Pons (tissue), 1 donor: ENCODE results near the gene KIAA0753.

Experiments used
- DNase-seq: peaks from one replicate; pipeline ENCODE4 v3.0.0-alpha.2; 2016; ENCODE audit warnings: low spot score

The KIAA0753 gene

DNA sequence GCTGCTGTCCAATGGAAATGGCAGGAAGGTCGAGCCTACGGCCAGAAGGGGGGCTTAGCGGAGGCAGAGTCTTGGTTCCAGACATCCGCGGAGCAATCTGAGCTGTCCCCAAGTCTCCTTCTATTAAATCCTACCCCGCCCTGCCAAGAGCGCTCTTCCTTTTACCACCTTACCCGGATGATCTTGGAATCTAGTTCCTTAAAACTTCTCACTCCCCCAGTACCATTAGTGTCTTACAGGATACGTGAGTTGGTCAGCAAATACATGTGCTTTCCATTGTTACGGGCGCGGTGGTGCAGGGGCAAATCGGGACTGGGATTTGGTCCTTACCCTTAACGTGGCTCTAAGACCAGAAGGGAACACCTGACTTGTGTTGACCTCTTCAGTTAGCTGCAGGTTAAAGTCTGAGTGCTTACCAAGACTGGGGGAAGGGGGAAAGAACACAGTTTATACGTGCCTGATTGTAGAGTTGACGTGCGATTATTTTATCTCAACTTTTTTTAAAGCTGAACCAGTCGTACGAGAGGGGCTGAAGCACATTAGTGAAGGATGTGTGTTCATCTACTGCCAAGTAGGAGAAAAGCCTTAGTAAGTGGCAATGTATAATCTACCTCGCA is 844 bp upstream of the KIAA0753 start:
- peak; percentile 35 for DNase-seq

DNA sequence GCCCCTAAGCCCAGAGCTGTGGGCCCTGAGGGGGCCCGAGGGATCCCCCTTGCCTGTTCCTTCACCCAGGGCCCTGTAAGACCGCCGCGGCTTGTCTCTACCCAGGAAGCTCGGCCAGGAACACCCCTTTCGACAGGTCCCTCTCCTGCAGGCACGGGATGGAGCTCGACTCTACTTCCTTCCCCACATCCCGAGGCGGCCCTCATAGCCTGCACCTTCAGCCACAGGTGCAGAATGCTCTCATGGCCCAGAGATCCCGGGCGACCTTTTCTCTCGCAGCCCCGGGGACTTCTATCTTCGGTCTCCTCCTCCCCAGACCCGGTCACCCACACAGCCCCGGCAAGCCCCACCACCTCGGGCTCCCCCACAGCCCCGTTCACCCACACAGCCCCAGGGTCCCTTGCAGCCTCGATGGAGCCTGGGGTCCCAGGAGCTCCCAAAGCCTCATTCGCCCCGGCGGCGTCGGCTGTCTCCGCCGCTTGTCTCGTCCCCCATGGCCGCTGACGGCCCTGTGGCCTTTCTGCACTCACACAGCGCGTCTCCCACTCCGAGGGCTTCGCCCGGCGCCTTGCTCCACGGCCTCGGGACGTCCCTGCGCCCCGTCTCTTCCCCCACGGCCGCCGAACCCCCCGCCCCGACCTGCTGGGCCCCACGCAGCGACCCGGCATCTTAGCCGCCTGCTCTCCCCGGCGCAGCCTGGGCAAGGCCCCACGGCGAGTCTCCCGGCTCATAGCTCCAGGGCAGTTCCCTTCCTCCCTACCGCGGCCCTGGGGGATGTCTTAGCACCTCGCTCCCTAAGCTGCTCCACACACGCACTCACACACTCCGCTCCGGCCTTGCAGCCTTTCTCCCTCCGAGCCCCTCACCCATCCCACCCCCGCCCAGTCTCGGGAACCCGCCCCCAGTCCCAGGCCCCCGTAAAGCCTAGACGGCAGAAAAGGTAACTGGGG is 650 bp downstream of the KIAA0753 start:
- DNase-seq: no peak

DNA sequence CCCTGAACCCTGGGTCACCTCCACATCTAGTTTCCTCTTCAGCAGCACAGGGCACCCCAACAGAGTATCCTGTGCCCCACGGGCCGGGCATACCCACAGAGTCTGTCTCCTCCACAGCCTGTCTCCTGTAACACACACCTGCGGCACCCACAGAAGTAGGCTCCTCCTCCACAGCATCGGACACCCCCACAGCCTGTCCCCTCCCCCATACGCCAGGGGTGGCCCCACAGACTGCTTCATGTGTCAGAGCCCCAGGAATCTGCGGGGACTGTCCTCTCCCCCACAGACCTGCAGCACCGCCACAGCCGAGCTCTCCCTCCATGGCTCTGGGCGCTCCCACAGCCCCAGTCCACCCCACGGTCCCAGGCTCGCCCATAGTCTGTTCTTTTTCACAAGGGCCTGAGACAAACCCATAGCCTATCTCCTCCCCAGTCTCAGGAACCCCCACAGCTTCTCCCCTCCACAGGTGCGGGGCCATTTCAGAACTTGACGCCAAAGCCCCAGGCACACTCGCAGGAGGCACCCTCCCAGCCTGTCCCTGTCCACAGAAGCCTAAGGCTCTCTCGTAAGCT is 1.4 kb downstream of the KIAA0753 start:
- no peak for DNase-seq

DNA sequence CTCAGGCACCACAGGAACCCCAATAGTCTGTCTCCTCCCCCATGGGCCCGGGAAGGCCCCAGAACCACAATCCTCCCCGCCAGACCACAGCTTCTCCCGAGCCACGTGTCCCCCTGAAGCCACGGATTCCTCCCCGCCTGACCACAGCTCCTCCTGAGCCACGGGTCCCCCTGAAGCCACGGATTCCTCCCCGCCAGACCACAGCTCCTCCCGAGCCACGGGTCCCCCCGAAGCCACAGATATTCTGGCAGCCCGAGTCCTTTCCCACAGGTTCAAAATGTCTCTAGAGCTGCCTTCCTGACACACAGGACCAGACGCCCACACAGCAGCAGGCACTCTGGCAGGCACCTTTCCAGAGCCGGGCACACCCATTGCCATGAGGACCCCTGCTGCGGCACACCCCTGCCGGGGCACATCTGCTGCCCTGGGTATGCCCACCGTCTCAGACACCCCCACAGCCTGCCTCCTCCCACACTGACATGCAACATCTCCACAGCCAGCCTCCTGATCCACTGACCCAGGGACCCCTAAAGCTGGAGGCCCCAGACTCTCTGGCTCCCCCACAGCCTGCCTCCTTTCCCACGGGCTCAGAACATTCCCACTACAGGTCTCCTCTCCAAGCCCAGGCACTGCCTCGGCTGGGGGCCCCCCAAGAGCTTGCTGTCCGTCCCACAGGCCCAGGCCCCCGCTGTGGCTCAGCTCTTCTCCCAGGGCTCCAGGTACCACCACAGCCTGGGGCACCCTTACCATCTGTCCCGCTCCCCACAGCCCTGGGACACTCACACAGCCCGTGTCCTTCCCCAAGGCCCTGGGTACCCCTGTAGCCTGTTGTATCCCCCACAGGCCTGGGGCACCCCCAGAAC is 2.2 kb downstream of the KIAA0753 start:
- DNase-seq: no peak

DNA sequence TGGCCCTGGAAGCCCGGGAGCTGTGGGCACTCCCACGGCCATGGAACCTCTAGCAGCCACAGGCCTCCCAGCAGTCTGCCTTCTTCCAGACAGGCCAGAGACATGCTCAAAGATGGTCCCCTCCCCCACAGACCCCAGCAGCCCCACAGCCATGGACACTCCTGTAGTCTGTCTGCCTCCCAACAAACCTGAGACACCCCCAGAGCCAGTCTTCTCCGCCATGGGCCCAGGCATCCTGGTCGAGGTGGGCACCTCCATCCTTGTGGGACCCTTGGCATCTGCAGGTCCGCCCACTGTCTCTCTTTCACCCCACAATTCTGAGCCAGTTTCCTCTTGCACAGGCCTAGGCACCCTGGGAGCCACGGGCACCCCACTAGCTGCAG is 3.1 kb downstream of the KIAA0753 start:
- DNase-seq: no peak

DNA sequence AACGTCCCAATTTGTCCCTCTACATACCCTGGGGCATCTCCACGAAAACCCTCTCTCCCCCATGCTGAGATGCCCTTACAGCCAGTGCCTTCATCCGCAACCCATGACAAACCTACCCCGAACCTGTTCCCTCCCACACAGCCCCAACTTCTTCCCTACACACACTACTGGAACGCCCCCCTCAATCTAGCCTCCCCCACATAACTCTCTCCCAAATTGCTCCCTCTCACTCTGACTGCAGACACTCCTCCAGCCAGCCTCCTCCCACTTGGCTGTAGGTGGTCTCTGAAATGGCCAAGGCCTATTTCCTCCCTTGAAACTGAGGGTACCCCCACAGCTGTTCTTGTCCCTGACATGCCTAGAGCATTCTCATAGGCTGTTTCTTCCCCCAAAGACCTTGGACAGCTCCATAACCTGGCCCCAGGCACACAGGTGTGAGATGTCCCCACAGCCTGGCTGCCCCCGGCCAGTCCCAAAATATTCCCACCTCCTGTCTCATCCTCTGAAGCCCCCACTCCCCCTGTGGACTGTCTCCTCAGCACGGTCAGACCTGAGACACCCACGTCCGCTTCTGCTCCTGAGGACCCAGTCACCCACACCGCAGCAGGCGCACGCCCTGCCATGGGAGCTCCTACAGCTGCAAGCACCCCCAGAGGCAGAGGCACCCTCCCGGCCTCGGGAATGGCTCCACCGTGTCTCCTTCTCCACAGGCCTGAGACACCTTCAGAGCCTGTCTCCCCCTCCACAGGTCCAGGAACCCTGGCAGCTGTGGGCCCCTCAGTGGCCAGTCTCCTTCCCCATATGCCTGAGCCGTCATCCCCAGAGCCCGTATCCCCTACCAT is 3.7 kb downstream of the KIAA0753 start:
- DNase-seq: no peak

DNA sequence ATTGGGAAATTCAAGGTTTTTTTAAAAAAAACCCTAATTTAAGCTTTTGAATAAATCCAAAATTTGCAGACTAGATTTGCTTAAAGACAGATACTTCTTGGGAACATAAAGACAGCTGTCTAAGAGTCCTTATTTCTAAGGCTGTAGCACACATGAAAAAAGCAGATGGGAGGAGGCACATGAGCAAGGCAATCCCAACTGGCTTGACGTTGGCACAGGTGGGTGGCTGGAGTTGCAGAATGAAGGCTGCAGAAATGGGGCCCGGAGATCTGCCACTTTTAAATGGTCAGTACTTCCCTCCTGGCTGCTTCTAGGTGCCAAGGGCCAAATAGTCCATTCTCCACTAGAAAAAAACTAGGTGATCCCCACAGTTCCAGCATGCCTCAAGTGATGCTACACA is 4.4 kb downstream of the KIAA0753 start:
- DNase-seq: no peak

DNA sequence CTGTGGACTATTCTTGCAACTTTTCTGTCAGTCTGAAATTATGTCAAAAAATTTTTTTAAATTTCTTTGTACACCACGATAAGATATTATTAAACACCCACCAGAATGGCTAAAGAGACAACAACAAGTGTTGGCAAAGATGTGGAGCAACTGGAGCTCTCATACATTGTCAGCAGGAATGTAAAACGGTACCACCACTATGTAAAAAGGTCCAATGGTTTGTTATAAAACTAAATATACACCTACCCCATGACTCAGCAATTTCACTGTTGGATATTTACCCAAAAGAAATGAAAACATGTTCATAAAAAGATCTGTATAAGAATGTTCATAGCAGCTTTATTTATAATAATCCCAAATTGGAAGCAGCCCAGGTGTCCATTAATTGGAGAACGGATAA is 7.2 kb downstream of the KIAA0753 start:
- DNase-seq: no peak

DNA sequence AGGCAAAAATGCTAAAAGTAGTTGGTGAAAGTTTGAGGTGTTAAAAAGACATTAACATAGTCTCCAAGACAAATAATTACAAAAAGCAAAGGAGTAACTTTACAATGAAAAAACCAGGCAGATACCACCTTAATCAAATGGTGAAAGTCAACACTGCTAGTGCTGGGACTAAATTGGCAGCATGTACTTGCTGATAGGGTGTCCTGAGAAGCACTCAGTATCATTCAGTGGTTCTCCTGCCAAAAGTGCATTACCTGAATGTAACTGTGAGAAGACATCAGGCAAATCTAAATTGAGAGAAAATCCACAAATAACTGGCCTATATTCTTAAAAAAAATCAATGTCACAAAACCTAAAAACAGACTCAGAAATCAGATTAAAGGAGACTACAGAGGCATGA is 8.0 kb downstream of the KIAA0753 start:
- DNase-seq: no peak

DNA sequence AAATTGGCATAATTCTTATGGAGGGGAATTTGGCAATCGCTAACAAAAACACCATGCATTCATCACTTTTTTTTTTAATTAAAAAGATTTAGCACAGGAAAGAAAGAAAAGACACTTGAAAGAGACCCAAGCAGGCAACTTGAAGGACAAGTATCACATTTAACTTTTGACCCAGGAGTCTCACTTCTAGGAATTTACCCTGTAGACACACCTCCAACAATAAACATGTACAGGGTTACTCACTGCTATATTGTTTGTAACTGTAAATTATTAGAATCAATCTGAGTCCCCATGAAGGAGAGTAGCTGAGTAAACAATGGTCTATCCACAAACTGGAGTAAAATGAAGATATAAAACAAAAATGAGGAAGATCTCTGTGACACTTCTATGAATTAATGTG is 10.1 kb downstream of the KIAA0753 start:
- DNase-seq: no peak

DNA sequence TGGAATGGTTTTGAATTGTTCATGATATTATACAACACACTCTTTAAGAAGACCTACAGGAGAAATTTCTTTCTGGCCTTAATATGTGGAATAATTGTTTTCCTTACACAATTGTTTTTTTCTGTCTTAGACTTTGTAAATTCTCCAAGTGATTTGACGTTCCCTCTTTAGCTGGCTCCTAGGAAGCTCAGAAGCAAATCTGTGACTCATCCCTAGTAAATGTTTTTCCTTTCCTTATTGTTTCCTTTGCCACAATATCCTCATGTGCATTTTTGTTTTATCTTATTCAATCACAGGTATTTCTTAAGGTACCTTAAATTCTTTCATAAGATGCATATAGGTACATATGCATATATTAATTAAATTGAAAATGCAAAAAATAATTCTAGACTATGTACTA is 13.5 kb downstream of the KIAA0753 start:
- no peak for DNase-seq

DNA sequence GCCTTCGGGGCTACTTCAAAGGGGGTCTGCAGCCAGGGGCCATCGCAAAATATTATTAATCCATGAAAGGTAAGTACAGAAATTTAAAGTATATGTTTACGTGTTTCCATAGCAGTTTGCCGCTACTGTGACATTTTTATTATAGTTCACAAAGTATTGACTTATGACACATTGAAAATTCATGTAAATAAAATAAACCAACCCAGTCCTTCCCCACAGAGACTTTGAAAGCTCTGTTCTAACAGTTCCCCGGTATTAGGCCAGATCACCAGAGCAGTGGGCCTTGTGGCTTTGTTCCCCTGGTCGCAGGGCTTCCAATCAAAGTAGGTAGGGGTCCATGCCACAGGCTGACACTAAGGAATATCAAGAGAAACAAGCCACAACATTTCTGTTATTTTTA is 13.9 kb downstream of the KIAA0753 start:
- no peak for DNase-seq

DNA sequence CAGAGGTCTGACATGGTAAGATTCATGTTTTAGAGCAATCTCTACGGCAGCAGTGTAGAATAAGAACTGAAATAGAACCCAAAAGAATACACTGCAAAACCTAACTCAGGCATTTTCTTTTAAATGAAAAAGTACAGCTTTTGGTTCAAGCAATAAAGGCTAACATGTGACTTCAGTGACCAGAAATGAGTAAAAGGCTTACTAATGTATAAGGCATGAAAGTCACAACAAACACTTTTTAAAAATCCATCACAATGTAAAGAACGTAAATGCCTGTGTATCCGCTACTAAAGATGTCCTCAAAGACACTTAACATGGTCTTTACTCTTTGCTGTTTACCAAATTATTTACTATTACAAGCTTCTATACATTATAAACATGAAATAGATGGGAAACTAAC is 16.6 kb downstream of the KIAA0753 start:
- DNase-seq: no peak

DNA sequence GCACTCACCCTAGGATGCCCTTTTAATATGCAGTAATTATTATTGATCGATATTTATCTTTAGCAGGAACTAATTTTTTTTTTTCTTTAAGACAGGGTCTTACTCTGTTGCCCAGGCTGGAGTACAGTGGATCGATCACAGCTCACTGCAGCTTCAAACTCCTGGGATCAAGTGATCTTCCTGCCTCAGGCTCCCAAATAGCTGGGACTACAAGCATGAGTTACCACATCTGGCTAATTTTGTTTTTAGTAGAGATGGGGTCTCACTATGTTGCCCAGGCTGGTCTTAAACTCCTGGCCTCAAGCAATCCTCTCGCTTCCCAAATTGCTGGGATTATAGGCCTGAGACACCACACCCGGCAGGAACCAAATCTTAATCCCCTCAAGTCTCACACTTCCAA is 29.3 kb downstream of the KIAA0753 start:
- DNase-seq: no peak

DNA sequence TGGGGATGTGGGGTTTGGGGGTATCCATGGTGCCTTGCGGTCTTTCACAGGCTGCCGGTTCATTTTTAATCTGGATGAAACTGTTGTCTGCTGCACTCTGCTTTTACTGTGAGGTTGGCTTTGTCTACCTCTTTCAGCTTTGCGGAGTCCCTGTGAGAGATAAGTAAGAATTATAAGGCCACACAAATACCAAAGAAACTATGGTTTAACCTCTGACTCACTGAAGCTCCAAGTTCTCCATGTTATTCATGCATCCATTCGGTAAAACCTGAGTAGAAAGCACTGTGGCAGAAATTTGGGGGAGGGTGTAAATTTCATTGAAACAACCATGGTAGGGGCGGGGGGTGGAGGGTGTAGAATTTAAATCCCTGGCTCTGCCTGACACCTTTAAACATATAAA is 30.5 kb downstream of the KIAA0753 start:
- DNase-seq: no peak

DNA sequence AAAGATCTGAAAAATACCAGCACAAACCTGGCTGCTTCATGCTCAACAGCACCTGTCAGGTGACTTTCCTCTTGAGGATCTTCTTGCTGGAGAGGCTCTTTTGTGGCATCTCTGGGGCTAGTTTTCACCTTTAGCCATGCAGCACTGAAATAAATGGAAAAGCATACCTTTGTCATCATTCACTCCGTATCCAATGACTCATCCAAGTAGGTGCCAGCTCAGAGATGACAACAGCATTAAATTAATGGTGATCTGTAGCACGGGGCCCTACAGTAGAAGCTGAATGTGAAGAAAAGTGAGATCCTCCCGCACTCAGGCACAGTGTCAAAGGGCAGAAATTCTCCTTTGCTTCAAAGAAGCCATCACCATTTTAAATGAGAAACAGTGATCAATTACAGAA is 32.2 kb downstream of the KIAA0753 start:
- no peak for DNase-seq

DNA sequence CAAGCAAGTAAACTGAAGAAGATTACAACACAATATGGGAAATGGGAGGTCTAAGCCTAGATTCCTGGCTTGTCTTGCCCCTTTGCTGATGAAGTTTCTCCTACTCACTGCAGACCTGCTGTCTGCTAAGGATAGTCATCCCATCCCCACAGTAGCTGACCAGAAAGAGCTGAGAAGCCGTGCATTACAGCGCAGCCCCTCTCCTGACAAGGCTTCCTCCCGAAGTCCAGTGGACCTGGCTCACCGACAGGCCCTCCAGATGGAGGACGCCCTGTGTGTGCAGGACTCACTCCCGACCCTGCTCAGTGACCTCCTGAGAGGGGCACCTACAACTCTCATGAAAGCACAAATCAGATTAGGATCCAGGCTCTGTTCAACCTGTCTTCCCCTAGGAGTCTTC is 35.4 kb downstream of the KIAA0753 start:
- no peak for DNase-seq

DNA sequence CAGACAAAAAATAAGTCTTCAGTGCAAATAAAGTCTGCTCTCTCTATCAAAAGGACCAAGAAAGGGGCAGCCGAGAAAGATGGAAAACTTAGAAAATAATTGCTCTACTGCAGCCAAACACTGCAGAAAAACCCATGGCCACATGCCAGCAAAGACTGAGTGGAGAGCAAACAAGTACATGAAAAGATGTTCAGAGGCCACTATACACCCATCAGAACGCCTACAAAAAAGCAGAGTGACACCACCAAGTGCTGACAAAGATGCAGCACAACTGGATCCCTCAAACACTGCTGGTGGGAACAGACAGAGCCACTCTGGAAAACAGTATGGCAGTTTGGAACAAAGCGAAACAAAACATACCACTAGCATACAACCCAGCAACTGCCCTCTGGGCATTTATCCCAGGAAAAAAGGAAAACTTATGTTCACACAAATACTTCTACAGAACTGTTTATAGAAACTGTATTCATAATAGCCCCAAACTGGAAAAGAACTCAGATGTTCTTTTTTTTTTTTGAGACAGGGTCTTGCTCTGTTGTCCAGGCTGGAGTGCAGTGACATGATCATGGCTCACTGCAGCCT is 36.7 kb downstream of the KIAA0753 start:
- DNase-seq: no peak

DNA sequence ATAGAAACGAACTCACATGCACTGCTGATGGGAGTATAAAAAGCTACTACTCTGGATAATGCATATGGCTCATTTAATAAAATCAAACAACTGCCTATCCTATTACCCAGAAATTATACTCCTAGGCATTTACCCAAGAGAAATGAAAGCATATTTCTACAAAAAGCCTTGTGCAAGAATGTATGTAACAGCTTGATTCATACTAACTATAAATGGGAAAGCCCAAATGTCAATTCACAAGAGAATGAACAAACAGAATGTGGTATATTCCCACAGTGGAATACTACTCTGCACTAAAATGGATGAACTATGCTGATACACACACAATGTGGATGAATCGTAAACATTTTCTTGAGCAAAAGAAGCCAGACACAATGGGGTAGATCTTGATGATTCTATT is 38.4 kb downstream of the KIAA0753 start:
- DNase-seq: no peak

DNA sequence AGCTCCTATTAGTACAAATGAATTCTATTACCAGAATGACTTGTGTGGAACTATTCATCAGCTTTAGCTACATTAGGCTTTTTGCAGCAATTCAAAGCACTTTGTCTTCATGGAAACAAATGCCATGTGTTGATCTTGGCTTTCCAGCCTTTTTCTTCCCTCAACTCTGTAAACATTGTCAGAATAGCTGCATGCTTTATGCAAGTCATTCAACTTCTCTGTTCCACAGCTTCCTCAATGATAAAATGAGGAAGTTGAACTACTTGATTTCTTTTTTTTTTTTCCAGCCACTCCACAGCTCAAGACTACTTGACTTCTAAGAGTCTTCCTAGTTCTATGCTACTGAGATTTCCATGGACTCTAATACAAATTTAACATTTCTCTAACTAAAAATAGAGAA is 41.1 kb downstream of the KIAA0753 start:
- DNase-seq: peak; percentile 95

DNA sequence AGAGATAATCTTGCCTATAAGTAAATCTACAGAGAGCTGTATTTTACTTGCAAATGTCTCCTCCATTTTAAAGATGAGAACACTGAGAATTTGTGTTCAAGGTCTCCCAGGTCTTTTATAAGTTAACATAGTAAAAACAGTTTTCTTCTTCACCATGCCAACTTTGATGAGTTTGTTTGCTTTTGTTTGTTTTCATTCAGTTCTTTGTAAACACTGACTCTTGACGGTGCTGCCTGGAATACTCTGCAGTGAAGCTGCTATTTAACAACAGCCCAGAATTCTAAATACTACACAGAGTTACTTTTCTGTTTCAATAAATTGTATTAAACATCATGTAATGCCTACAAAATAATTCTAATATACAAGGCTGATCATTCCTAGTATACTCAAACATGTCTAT is 42.8 kb downstream of the KIAA0753 start:
- DNase-seq: no peak
